Vagina (tissue), 2 donors: ENCODE results near the gene SCYGR8.

Source experiments
- POLR2A ChIP-seq, 2 donors: fragments of 450-650 bp; IDR thresholded peaks; one replicate each; pipeline ENCODE4 v1.6.1; 2017; ENCODE audit warnings: antibody characterized with exemption in 2 of 2, mild to moderate bottlenecking in 2 of 2, moderate library complexity in 2 of 2
- POLR2AphosphoS5 ChIP-seq, 2 donors: sonication (generic); formaldehyde crosslinking; IDR thresholded peaks; one replicate each; pipeline ENCODE4 v1.9.0; 2017; ENCODE audit warnings: antibody characterized with exemption in 2 of 2, mild to moderate bottlenecking in 2 of 2, low read depth in 1 of 2; ENCODE audit not compliant: insufficient read depth in 1 of 2
- TF ChIP-seq, protein P1 (sequence below), 3 experiments: fragments of 450-650 bp in 2 of 3; fragments of 200-600 bp in 1 of 3; sonication (generic) in 1 of 3; IDR thresholded peaks; one replicate each; pipeline ENCODE4 v1.5.1; 2017 to 2019; ENCODE audit warnings: antibody characterized with exemption in 3 of 3, mild to moderate bottlenecking in 2 of 3, moderate library complexity in 2 of 3

DNA sequence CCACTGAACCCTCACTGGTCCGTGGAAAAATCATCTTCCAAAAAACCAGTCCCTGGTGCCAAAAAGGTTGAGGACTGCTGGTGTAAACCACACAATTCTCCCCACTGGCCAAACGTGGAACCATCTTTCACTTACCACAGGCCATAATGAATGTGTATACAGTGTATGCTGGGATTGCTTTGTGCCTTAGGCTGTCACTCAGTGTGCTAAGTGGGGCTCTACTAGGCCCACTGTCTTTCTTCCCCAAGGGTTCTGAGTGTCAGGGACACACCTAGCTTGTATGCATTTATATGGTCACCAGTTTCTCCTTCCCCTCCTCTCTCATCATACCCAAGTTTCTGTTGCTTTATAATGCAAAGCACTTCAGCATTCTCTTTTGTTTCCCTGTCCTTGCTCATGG lies 27.2 kb downstream of the SCYGR8 start:
- TF ChIP-seq POLR2AphosphoS5 (IDR thresholded peaks at IDR 0.05; ENCODE audit: insufficient read depth in 1 of 2, low read depth in 1 of 2) (no peak), POLR2A (IDR thresholded peaks at IDR 0.05) (no peak)
- TF ChIP-seq, protein P1, sequence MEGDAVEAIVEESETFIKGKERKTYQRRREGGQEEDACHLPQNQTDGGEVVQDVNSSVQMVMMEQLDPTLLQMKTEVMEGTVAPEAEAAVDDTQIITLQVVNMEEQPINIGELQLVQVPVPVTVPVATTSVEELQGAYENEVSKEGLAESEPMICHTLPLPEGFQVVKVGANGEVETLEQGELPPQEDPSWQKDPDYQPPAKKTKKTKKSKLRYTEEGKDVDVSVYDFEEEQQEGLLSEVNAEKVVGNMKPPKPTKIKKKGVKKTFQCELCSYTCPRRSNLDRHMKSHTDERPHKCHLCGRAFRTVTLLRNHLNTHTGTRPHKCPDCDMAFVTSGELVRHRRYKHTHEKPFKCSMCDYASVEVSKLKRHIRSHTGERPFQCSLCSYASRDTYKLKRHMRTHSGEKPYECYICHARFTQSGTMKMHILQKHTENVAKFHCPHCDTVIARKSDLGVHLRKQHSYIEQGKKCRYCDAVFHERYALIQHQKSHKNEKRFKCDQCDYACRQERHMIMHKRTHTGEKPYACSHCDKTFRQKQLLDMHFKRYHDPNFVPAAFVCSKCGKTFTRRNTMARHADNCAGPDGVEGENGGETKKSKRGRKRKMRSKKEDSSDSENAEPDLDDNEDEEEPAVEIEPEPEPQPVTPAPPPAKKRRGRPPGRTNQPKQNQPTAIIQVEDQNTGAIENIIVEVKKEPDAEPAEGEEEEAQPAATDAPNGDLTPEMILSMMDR (IDR thresholded peaks at IDR 0.05), result no peak
